HCT116 (cell line): Measurements from ENCODE around the gene PRR16. TPM values are rescaled to one million over a fixed set of nuclear protein-coding genes. Genes with fewer than 3 reads are reported as not detected.

Experiments used
- ATAC-seq: fragments of 200-7000 bp; cut with Tn5 transposase; 2 replicates; pipeline ENCODE4 v1.9.1; 2020; ENCODE audit warnings: mild to moderate bottlenecking, moderate library complexity
- BruUV-seq: library from RNA; stranded (reverse); fragments of 400-500 nt; replicated peaks from 2 replicates; lab custom pipeline; 2021; lab: Mats Ljungman, UMichigan
- CTCF ChIA-PET: fragments of 300-600 bp; sonication (Branson Sonifier 250); formaldehyde crosslinking; loops from one replicate; lab custom pipeline; 2021; ENCODE audit warnings: antibody characterized with exemption; lab: Charles Lee
- POLR2A ChIA-PET: fragments of 300-600, 350-600 bp; sonication (Branson Sonifier 250); formaldehyde crosslinking; loops from one replicate; lab custom pipeline; 2021; ENCODE audit warnings: antibody characterized with exemption; lab: Charles Lee
- RAD21 ChIA-PET, 2 experiments: fragments of 300-600 bp; sonication (Branson Sonifier 250); formaldehyde crosslinking; loops; one replicate each; lab custom pipeline; 2023; ENCODE audit warnings: low total read pairs in 2 of 2; ENCODE audit not compliant: uncharacterized antibody in 2 of 2, unreplicated experiment in 2 of 2, low non-redundant PET in 1 of 2; lab: Charles Lee
- DNase-seq: peaks from one replicate; pipeline ENCODE4 v3.0.0-alpha.2; 2010; ENCODE audit warnings: low read depth, low spot score
- H2AFZ ChIP-seq: fragments of 200-600 bp; shearing (Covaris generic), sonication (generic); 2 replicates; pipeline ENCODE4 v1.6.1; 2017; ENCODE audit warnings: low read depth, mixed run types, mixed read lengths, antibody characterized with exemption, low read length; ENCODE audit not compliant: poor library complexity, severe bottlenecking
- H3K27ac ChIP-seq: 2 replicates; pipeline ENCODE4 v1.5.1; 2012; ENCODE audit warnings: low read depth, low read length
- H3K27me3 ChIP-seq: fragments of 200-600 bp; sonication (generic); 2 replicates; pipeline ENCODE4 v1.6.1; 2016; ENCODE audit warnings: mixed run types, low read length, mixed read lengths; ENCODE audit not compliant: insufficient read depth
- H3K36me3 ChIP-seq, 2 experiments: fragments of 200-500 bp in 1 of 2; fragments of 200-600 bp in 1 of 2; sonication (Bioruptor generic) in 1 of 2; sonication (generic) in 1 of 2; 2 replicates each; pipeline versions ENCODE4 v1.5.1 to v1.6.1; 2014 to 2016; ENCODE audit warnings: low read length in 2 of 2, inconsistent platforms in 1 of 2, mixed read lengths in 1 of 2, mixed run types in 1 of 2; ENCODE audit not compliant: insufficient read depth in 2 of 2, control insufficient read depth in 1 of 2
- H3K4me1 ChIP-seq, 2 experiments: fragments of 200-600 bp in 1 of 2; sonication (generic) in 1 of 2; 2 replicates each; pipeline versions ENCODE4 v1.5.1 to v1.6.1; 2012 to 2017; ENCODE audit warnings: low read length in 2 of 2, inconsistent platforms in 1 of 2, mild to moderate bottlenecking in 1 of 2, mixed read lengths in 1 of 2, mixed run types in 1 of 2, moderate library complexity in 1 of 2; ENCODE audit not compliant: insufficient read depth in 2 of 2, control insufficient read depth in 1 of 2
- H3K4me2 ChIP-seq: fragments of 200-600 bp; sonication (generic); 2 replicates; pipeline ENCODE4 v1.6.1; 2017; ENCODE audit warnings: mixed run types, low read length, mixed read lengths
- H3K4me3 ChIP-seq, 2 experiments: fragments of 200-600 bp in 1 of 2; sonication (generic) in 1 of 2; replicated peaks in 1 of 2; 2 replicates each; pipeline ENCODE4 v1.5.1; 2011 to 2016; ENCODE audit warnings: low read length in 2 of 2, control low read depth in 1 of 2, low read depth in 1 of 2, mild to moderate bottlenecking in 1 of 2, mixed read lengths in 1 of 2, mixed run types in 1 of 2
- H3K79me2 ChIP-seq: fragments of 200-600 bp; sonication (generic); 2 replicates; pipeline ENCODE4 v1.6.1; 2017; ENCODE audit warnings: mild to moderate bottlenecking, mixed run types, low read length, moderate library complexity, mixed read lengths; ENCODE audit not compliant: insufficient read depth
- H3K9ac ChIP-seq: fragments of 200-600 bp; sonication (generic); 2 replicates; pipeline ENCODE4 v1.6.1; 2016; ENCODE audit warnings: low read length, mixed read lengths
- H3K9me2 ChIP-seq: fragments of 200-600 bp; sonication (generic), shearing (Covaris generic); 2 replicates; pipeline ENCODE4 v1.6.1; 2017; ENCODE audit warnings: mixed run types, mild to moderate bottlenecking, moderate library complexity; ENCODE audit not compliant: insufficient read depth
- H3K9me3 ChIP-seq, 2 experiments: fragments of 200-500 bp in 1 of 2; fragments of 200-600 bp in 1 of 2; sonication (Bioruptor generic) in 1 of 2; sonication (generic) in 1 of 2; 2 replicates each; pipeline ENCODE4 v1.6.1; 2014 to 2017; ENCODE audit warnings: low read length in 2 of 2, mixed read lengths in 2 of 2, inconsistent platforms in 1 of 2, low read depth in 1 of 2, mild to moderate bottlenecking in 1 of 2, mixed run types in 1 of 2, moderate library complexity in 1 of 2; ENCODE audit not compliant: control insufficient read depth in 1 of 2, insufficient read depth in 1 of 2
- H4K20me1 ChIP-seq: fragments of 200-600 bp; sonication (generic), shearing (Covaris generic); 2 replicates; pipeline ENCODE4 v1.6.1; 2017; ENCODE audit warnings: mixed run types, mild to moderate bottlenecking, moderate library complexity; ENCODE audit not compliant: insufficient read depth
- CBX3 ChIP-seq: IDR thresholded peaks from 2 replicates; pipeline ENCODE4 v1.6.1; 2012; ENCODE audit warnings: low read depth
- CEBPB ChIP-seq: IDR thresholded peaks from 2 replicates; pipeline ENCODE4 v1.6.1; 2012; ENCODE audit warnings: low read depth
- EZH2phosphoT487 ChIP-seq: fragments of 200-600 bp; IDR thresholded peaks from 2 replicates; pipeline ENCODE4 v1.6.1; 2018; ENCODE audit warnings: antibody characterized with exemption, borderline replicate concordance
- FOSL1 ChIP-seq: IDR thresholded peaks from 2 replicates; pipeline ENCODE4 v1.6.1; 2012; ENCODE audit warnings: low read depth
- JUND ChIP-seq: IDR thresholded peaks from 2 replicates; pipeline ENCODE4 v1.6.1; 2012
- POLR2A ChIP-seq: IDR thresholded peaks from 2 replicates; pipeline ENCODE4 v1.7.0; 2011; ENCODE audit warnings: borderline replicate concordance; ENCODE audit not compliant: insufficient read depth, insufficient read length; ENCODE audit errors: extremely low read depth
- POLR2AphosphoS5 ChIP-seq: IDR thresholded peaks from 2 replicates; pipeline ENCODE4 v1.6.1; 2011; ENCODE audit warnings: mild to moderate bottlenecking, low read depth, low read length, moderate library complexity
- RAD21 ChIP-seq: IDR thresholded peaks from 2 replicates; pipeline ENCODE4 v1.6.1; 2012; ENCODE audit warnings: low read depth, mild to moderate bottlenecking
- REST ChIP-seq: IDR thresholded peaks from 2 replicates; pipeline ENCODE4 v1.6.1; 2012; ENCODE audit warnings: low read depth
- TCF7L2 ChIP-seq: IDR thresholded peaks from 2 replicates; pipeline ENCODE4 v1.7.0; 2011; ENCODE audit warnings: borderline replicate concordance, inconsistent platforms; ENCODE audit not compliant: insufficient read depth, insufficient read length; ENCODE audit errors: extremely low read depth
- ZBTB33 ChIP-seq: IDR thresholded peaks from 2 replicates; pipeline ENCODE4 v1.6.1; 2011; ENCODE audit warnings: mild to moderate bottlenecking, low read length, moderate library complexity; ENCODE audit not compliant: insufficient replicate concordance; ENCODE audit errors: extremely low read depth
- ZFX ChIP-seq: fragments of 450-650 bp; IDR thresholded peaks from 2 replicates; pipeline ENCODE4 v1.6.1; 2017
- ZNF274 ChIP-seq: fragments of 200-500 bp; sonication (Bioruptor generic); IDR thresholded peaks from 2 replicates; pipeline ENCODE4 v1.6.1; 2014; ENCODE audit warnings: mild to moderate bottlenecking, low read depth, low read length, inconsistent platforms
- intact Hi-C: fragments of 100-400 bp; cut with micrococcal nuclease; formaldehyde crosslinking; loops from 2 replicates; pipeline ENCODE4 v1.10.0; 2022
- total RNA-seq: library from RNA; stranded (reverse); gene quantifications from one replicate; pipeline ENCODE4 v1.2.1, GENCODE V29; 2021; ENCODE audit not compliant: unreplicated experiment

The PRR16 gene
- total RNA-seq, 1 experiment from 2014 or later: 0.42 TPM

GRCh38 chr5:120507197-120507596 is 43.1 kb downstream of the PRR16 start:
- no peaks in the 10 kb centered on the region for H4K20me1 ChIP-seq
- ChIA-PET RAD21 (no interaction called here), POLR2A (no interaction called here), CTCF (no interaction called here)
- ATAC-seq (no peak), DNase-seq (no peak)
- TF ChIP-seq CBX3 (no peak), FOSL1 (no peak), REST (no peak), ZNF274 (no peak), RAD21 (no peak), ZBTB33 (no peak), POLR2A (no peak), ZFX (no peak), TCF7L2 (no peak), JUND (no peak), EZH2phosphoT487 (no peak), CEBPB (no peak), POLR2AphosphoS5 (no peak)
- intact Hi-C loops: no loop called here
- no peak overlapping the region for H3K9ac ChIP-seq
- no peaks in the 10 kb centered on the region for H3K27me3 ChIP-seq
- H3K4me3 ChIP-seq: no peak overlapping the region
- H3K36me3 ChIP-seq: no peaks in the 10 kb centered on the region
- no peak overlapping the region for H3K27ac ChIP-seq
- H3K9me2 ChIP-seq: no peaks in the 10 kb centered on the region
- no peaks in the 10 kb centered on the region for H3K4me1 ChIP-seq
- H2AFZ ChIP-seq: no peak overlapping the region
- BruUV-seq: no TSS peak
- no peaks in the 10 kb centered on the region for H3K79me2 ChIP-seq
- H3K9me3 ChIP-seq: no peaks in the 10 kb centered on the region
- no peak overlapping the region for H3K4me2 ChIP-seq
